DND-41 (cell line): ENCODE measurements around the gene GRM7.

Experiments
- ATAC-seq: fragments of 200-7000 bp; cut with Tn5 transposase; 3 replicates; pipeline ENCODE4 v1.9.1; 2021; ENCODE audit warnings: low read depth; ENCODE audit not compliant: insufficient read depth
- DNase-seq: peaks from one replicate; pipeline ENCODE4 v3.0.0-alpha.2; 2020
- H2AFZ ChIP-seq: 2 replicates; pipeline ENCODE4 v1.6.0; 2012; ENCODE audit warnings: low read depth, low read length
- H3K27ac ChIP-seq: 2 replicates; pipeline ENCODE4 v1.5.1; 2012; ENCODE audit warnings: low read length, inconsistent platforms
- H3K27me3 ChIP-seq: fragments of 200-600 bp; sonication (generic); 2 replicates; pipeline ENCODE4 v1.6.0; 2012; ENCODE audit warnings: low read length, mild to moderate bottlenecking, inconsistent platforms; ENCODE audit not compliant: insufficient read depth, poor library complexity
- H3K36me3 ChIP-seq: 2 replicates; pipeline ENCODE4 v1.5.1; 2012; ENCODE audit warnings: low read length, inconsistent platforms; ENCODE audit not compliant: insufficient read depth
- H3K4me1 ChIP-seq: 2 replicates; pipeline ENCODE4 v1.5.1; 2012; ENCODE audit warnings: mild to moderate bottlenecking, low read length; ENCODE audit not compliant: insufficient read depth
- H3K4me2 ChIP-seq: 2 replicates; pipeline ENCODE4 v1.6.0; 2012; ENCODE audit warnings: mild to moderate bottlenecking, moderate library complexity, low read length, inconsistent platforms; ENCODE audit not compliant: insufficient read depth
- H3K4me3 ChIP-seq, 2 experiments: fragments of 200-600 bp in 1 of 2; shearing (Covaris generic) in 1 of 2; 2 replicates each; pipeline ENCODE4 v1.5.1; 2012 to 2016; ENCODE audit warnings: inconsistent platforms in 2 of 2, low read length in 2 of 2, mild to moderate bottlenecking in 2 of 2, low read depth in 1 of 2, moderate library complexity in 1 of 2
- H3K79me2 ChIP-seq: 2 replicates; pipeline ENCODE4 v1.6.0; 2012; ENCODE audit warnings: low read length, inconsistent platforms; ENCODE audit not compliant: insufficient read depth
- H3K9ac ChIP-seq: 2 replicates; pipeline ENCODE4 v1.6.0; 2012; ENCODE audit warnings: low read depth, mild to moderate bottlenecking, inconsistent platforms, low read length, moderate library complexity
- H3K9me3 ChIP-seq: 2 replicates; pipeline ENCODE4 v1.5.1; 2012; ENCODE audit warnings: low read length, moderate library complexity, mild to moderate bottlenecking, inconsistent platforms; ENCODE audit not compliant: insufficient read depth, severe bottlenecking
- H4K20me1 ChIP-seq: 2 replicates; pipeline ENCODE4 v1.6.0; 2012; ENCODE audit warnings: low read length; ENCODE audit not compliant: insufficient read depth
- EZH2 ChIP-seq: IDR thresholded peaks from 3 replicates; pipeline ENCODE4 v1.6.1; 2012; ENCODE audit warnings: borderline replicate concordance, low read depth, mild to moderate bottlenecking, moderate library complexity, low read length, inconsistent platforms; ENCODE audit not compliant: severe bottlenecking
- TF ChIP-seq, protein P1 (sequence below): IDR thresholded peaks from 2 replicates; pipeline ENCODE4 v1.5.1; 2012; ENCODE audit warnings: borderline replicate concordance, low read length, moderate library complexity, mild to moderate bottlenecking; ENCODE audit not compliant: poor library complexity, severe bottlenecking; ENCODE audit errors: extremely low read depth

Gene GRM7

DNA sequence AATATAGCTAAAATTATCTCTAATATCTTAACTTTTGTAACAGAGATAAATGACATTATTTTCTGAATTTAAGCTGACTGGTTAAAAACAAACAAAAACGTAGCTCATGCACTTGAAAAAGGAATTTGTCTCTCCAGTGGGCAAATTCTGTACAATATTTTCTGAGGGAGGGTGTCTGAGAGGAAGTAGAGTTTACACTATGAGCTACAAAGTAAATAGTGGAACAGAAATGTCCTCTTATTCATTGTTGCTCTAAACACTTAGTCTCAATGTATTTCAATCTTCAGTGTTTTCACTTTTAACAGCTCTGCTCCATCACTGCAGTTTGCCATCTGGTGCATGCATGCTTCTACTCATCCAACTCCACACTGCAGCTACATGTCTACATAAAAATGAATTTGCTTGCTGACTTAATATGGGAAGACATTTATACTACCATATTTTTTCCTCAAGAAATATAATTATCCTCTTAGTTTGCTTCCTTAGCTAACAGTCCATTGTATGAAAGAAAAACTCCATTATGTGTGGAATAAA lies 823.3 kb downstream of the GRM7 start:
- Histone ChIP-seq H3K4me2 (no peak overlapping the region), H3K36me3 (no peaks in the 10 kb centered on the region), H3K4me1 (no peaks in the 10 kb centered on the region), H2AFZ (no peak overlapping the region), H3K27me3 (no peaks in the 10 kb centered on the region), H3K79me2 (no peaks in the 10 kb centered on the region), H3K4me3 (no peak overlapping the region), H3K27ac (no peak overlapping the region), H3K9me3 (peaks cover 6% of the 10 kb centered on the region), H4K20me1 (no peaks in the 10 kb centered on the region), H3K9ac (no peak overlapping the region)
- TF ChIP-seq EZH2, result no peak
- TF ChIP-seq, protein P1, sequence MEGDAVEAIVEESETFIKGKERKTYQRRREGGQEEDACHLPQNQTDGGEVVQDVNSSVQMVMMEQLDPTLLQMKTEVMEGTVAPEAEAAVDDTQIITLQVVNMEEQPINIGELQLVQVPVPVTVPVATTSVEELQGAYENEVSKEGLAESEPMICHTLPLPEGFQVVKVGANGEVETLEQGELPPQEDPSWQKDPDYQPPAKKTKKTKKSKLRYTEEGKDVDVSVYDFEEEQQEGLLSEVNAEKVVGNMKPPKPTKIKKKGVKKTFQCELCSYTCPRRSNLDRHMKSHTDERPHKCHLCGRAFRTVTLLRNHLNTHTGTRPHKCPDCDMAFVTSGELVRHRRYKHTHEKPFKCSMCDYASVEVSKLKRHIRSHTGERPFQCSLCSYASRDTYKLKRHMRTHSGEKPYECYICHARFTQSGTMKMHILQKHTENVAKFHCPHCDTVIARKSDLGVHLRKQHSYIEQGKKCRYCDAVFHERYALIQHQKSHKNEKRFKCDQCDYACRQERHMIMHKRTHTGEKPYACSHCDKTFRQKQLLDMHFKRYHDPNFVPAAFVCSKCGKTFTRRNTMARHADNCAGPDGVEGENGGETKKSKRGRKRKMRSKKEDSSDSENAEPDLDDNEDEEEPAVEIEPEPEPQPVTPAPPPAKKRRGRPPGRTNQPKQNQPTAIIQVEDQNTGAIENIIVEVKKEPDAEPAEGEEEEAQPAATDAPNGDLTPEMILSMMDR, result no peak
- ATAC-seq, result no peak
- DNase-seq, result no peak

DNA sequence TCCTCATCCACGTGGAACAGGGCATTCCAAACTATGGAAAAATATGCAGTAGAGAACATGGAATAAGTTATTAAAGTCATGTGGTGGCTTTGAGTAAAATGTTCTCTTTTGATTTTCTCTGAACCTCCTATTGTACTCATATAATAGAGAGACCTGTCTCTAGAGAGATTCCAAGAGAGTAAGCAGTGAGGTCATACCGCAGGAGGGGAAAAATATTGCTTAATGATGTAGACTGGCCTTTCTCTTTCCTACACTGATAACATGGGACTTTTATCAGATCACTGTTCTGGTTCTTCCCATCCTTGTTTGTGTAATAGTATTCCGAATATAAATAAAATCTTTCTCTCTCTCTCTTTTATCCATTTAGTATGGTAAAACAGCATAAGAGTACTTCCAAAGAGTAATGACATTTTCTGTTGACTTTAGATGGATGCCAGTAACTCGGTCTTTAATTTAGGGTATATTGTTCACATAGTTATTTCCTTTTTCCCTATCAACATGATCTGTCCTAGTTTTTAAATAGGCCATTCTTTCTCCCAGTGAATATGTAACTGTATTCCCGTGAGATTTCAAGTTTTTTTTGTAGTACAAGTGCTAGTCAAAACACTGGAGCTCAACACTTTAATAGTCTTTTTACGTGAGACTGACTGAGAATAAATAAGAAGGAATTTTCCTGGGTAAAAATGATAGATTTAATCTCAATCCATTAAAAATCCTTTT lies 826.7 kb downstream of the GRM7 start:
- no peak overlapping the region for H2AFZ ChIP-seq
- no peaks in the 10 kb centered on the region for H3K79me2 ChIP-seq
- no peak overlapping the region for H3K9ac ChIP-seq
- H4K20me1 ChIP-seq, result no peaks in the 10 kb centered on the region
- TF ChIP-seq EZH2, result no peak
- TF ChIP-seq, protein P1, result no peak
- no peak overlapping the region for H3K4me2 ChIP-seq
- H3K4me3 ChIP-seq, result no peak overlapping the region
- no peaks in the 10 kb centered on the region for H3K36me3 ChIP-seq
- DNase-seq (no peak), ATAC-seq (no peak)
- no peaks in the 10 kb centered on the region for H3K27me3 ChIP-seq
- no peaks in the 10 kb centered on the region for H3K4me1 ChIP-seq
- no peak overlapping the region for H3K27ac ChIP-seq
- H3K9me3 ChIP-seq, result peaks cover 6% of the 10 kb centered on the region

GRCh38 chr3:7692866-7693265 lies 832.0 kb downstream of the GRM7 start:
- no peak overlapping the region for H3K4me2 ChIP-seq
- no peak overlapping the region for H3K9ac ChIP-seq
- no peaks in the 10 kb centered on the region for H3K36me3 ChIP-seq
- no peaks in the 10 kb centered on the region for H3K4me1 ChIP-seq
- H2AFZ ChIP-seq, result no peak overlapping the region
- H3K9me3 ChIP-seq, result no peaks in the 10 kb centered on the region
- no peaks in the 10 kb centered on the region for H3K79me2 ChIP-seq
- DNase-seq, result no peak
- no peak for ATAC-seq
- no peak for TF ChIP-seq EZH2
- TF ChIP-seq, protein P1, result no peak
- H4K20me1 ChIP-seq, result no peaks in the 10 kb centered on the region
- H3K27ac ChIP-seq, result no peak overlapping the region
- no peak overlapping the region for H3K4me3 ChIP-seq
- no peaks in the 10 kb centered on the region for H3K27me3 ChIP-seq

DNA sequence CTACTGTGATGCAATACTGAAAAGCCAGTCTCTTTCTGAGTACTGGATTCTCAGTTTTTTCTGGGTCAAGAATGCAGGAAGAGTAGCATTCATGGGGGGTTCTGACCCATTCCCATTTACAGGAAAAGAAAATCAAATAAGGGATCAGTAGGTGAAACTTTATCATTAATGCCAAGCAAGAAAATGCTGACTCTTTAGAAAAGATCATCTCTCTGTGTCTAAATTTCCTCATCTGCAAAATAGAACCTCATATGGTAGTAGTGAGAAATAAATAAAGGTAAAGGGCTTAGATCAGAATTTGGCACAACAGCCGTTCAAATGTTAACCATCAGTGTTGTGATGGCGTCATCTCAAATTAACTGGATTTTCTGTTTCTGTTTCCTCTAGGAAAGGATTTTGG lies 833.1 kb downstream of the GRM7 start:
- TF ChIP-seq, protein P1, result no peak
- no peak for TF ChIP-seq EZH2
- H3K9me3 ChIP-seq, result no peaks in the 10 kb centered on the region
- H3K36me3 ChIP-seq, result no peaks in the 10 kb centered on the region
- H2AFZ ChIP-seq, result no peak overlapping the region
- no peak overlapping the region for H3K4me3 ChIP-seq
- H3K27ac ChIP-seq, result no peak overlapping the region
- H3K79me2 ChIP-seq, result no peaks in the 10 kb centered on the region
- no peaks in the 10 kb centered on the region for H3K27me3 ChIP-seq
- ATAC-seq (no peak), DNase-seq (no peak)
- H3K4me2 ChIP-seq, result no peak overlapping the region
- H3K4me1 ChIP-seq, result no peaks in the 10 kb centered on the region
- no peaks in the 10 kb centered on the region for H4K20me1 ChIP-seq
- H3K9ac ChIP-seq, result no peak overlapping the region
